Measurements from ENCODE around the gene PLEKHO2. TPM values are rescaled to one million over a fixed set of nuclear protein-coding genes. Genes with fewer than 3 reads are reported as not detected.

The PLEKHO2 gene
- total RNA-seq, 1 experiment from 2014 or later: 7.9 TPM

GRCh38 chr15:64833690-64834089 is 8.0 kb upstream of the PLEKHO2 start:
- Histone ChIP-seq H3K9me3 (ENCODE audit: insufficient read depth, low read depth) (no peaks in the 10 kb centered on the region), H3K27me3 (ENCODE audit: insufficient read depth, low read depth) (no peaks in the 10 kb centered on the region), H3K4me3 (no peak overlapping the region), H2AFZ (no peak overlapping the region), H3F3A (ENCODE audit: insufficient read depth, low read depth) (peaks cover 3% of the 10 kb centered on the region; the same call in 1 of the 2 replicates), H3K4me1 (replicated peaks; ENCODE audit: insufficient read depth) (no peaks in the 10 kb centered on the region; the same call in 1 of the 2 replicates), H3K79me2 (ENCODE audit: low read depth) (no peaks in the 10 kb centered on the region), H3K36me3 (ENCODE audit: low read depth) (no peaks in the 10 kb centered on the region), H3K9me2 (ENCODE audit: insufficient read depth) (no peaks in the 10 kb centered on the region), H3K4me2 (no peak overlapping the region), H4K20me1 (ENCODE audit: insufficient read depth) (no peaks in the 10 kb centered on the region), H3K27ac (no peak overlapping the region)
- CTCF ChIA-PET: interaction anchor here (0.6 to 0.7 kb wide), 2 partner anchors 61 to 103 kb away, joined by 3 to 5 read pairs; no protein-coding TSS in a partner anchor
- intact Hi-C loops (cut with micrococcal nuclease; ENCODE audit: unreplicated experiment): no loop called here
- DNase-seq: no peak
- POLR2A ChIA-PET (ENCODE audit: unreplicated experiment): no interaction called here
- TF ChIP-seq CTCF (conservative IDR thresholded peaks at IDR 0.05): no peak
- TF ChIP-seq EZH2 (IDR thresholded peaks at IDR 0.05; ENCODE audit: low read depth): no peak
- BruUV-seq (replicated peaks): no TSS peak

GRCh38 chr15:64836023-64836536 is 5.6 kb upstream of the PLEKHO2 start:
- H3K9me2 ChIP-seq (ENCODE audit: insufficient read depth): no peaks in the 10 kb centered on the region
- TF ChIP-seq EZH2 (IDR thresholded peaks at IDR 0.05; ENCODE audit: low read depth): no peak
- TF ChIP-seq CTCF (conservative IDR thresholded peaks at IDR 0.05): no peak
- H2AFZ ChIP-seq: no peak overlapping the region
- H3F3A ChIP-seq (ENCODE audit: insufficient read depth, low read depth): peaks cover 3% of the 10 kb centered on the region; the same call in 1 of the 2 replicates
- H3K27ac ChIP-seq: no peak overlapping the region
- BruUV-seq (replicated peaks): no TSS peak
- H4K20me1 ChIP-seq (ENCODE audit: insufficient read depth): no peaks in the 10 kb centered on the region
- H3K36me3 ChIP-seq (ENCODE audit: low read depth): no peaks in the 10 kb centered on the region
- no peaks in the 10 kb centered on the region for H3K79me2 ChIP-seq (ENCODE audit: low read depth)
- H3K9me3 ChIP-seq (ENCODE audit: insufficient read depth, low read depth): no peaks in the 10 kb centered on the region
- no peak overlapping the region for H3K4me3 ChIP-seq
- no peak for DNase-seq
- no peaks in the 10 kb centered on the region for H3K27me3 ChIP-seq (ENCODE audit: insufficient read depth, low read depth)
- peak overlapping the region; percentile 65; the same call in 1 of the 2 replicates for H3K4me2 ChIP-seq
- intact Hi-C loops (cut with micrococcal nuclease; ENCODE audit: unreplicated experiment): no loop called here
- POLR2A ChIA-PET (ENCODE audit: unreplicated experiment): no interaction called here
- H3K4me1 ChIP-seq (replicated peaks; ENCODE audit: insufficient read depth): no peaks in the 10 kb centered on the region; the same call in 1 of the 2 replicates
- CTCF ChIA-PET: interaction anchor here (0.6 to 1.0 kb wide), 2 partner anchors 71 to 178 kb away, joined by 3 to 4 read pairs; no protein-coding TSS in a partner anchor

- no peaks in the 10 kb centered on the region for H3K27me3 ChIP-seq (ENCODE audit: insufficient read depth, low read depth)
- H4K20me1 ChIP-seq (ENCODE audit: insufficient read depth): no peaks in the 10 kb centered on the region
- H3K9me3 ChIP-seq (ENCODE audit: insufficient read depth, low read depth): no peaks in the 10 kb centered on the region
- H3K27ac ChIP-seq: no peak overlapping the region
- no peaks in the 10 kb centered on the region for H3K36me3 ChIP-seq (ENCODE audit: low read depth)
- peaks cover 3% of the 10 kb centered on the region; the same call in 1 of the 2 replicates for H3F3A ChIP-seq (ENCODE audit: insufficient read depth, low read depth)
- ChIA-PET POLR2A (ENCODE audit: unreplicated experiment) (no interaction called here), CTCF (interaction anchor here (1.0 kb wide), 1 partner anchor 83 kb away, joined by 5 read pairs; no protein-coding TSS in a partner anchor)
- no peak overlapping the region for H3K4me3 ChIP-seq
- BruUV-seq (replicated peaks): no TSS peak
- H3K4me2 ChIP-seq: no peak overlapping the region
- H3K9me2 ChIP-seq (ENCODE audit: insufficient read depth): no peaks in the 10 kb centered on the region
- no peak for TF ChIP-seq EZH2 (IDR thresholded peaks at IDR 0.05; ENCODE audit: low read depth)
- no peak for TF ChIP-seq CTCF (conservative IDR thresholded peaks at IDR 0.05)
- no peaks in the 10 kb centered on the region; the same call in 1 of the 2 replicates for H3K4me1 ChIP-seq (replicated peaks; ENCODE audit: insufficient read depth)
- intact Hi-C loops (cut with micrococcal nuclease; ENCODE audit: unreplicated experiment): no loop called here
- no peak for DNase-seq
- H3K79me2 ChIP-seq (ENCODE audit: low read depth): no peaks in the 10 kb centered on the region
- H2AFZ ChIP-seq: no peak overlapping the region
These were observed 4.2 kb upstream of the PLEKHO2 start for GRCh38 chr15:64837502-64837901.

Data from PC-9 (cell line).